Activated T-cell treated with anti-CD3 and anti-CD28 coated beads, Interleukin-2, amount 50 U/mL, for 4 hours (primary cell): ENCODE results near the gene IGSF23. TPM values are rescaled to one million over a fixed set of nuclear protein-coding genes. Genes with fewer than 3 reads are reported as not detected.

ENCODE experiments used
- ATAC-seq, 2 donors: fragments of 200-7000 bp; cut with Tn5 transposase; one replicate each; pipeline ENCODE4 v1.10.0; 2021
- DNase-seq: peaks from one replicate; pipeline ENCODE4 v3.0.0-alpha.2; 2020
- H3K27me3 Mint-ChIP-seq: one replicate; pipeline ENCODE4 v1.8.0; 2021; ENCODE audit warnings: low read depth, mixed read lengths
- H3K36me3 Mint-ChIP-seq: one replicate; pipeline ENCODE4 v1.8.0; 2022; ENCODE audit warnings: mixed read lengths; ENCODE audit not compliant: insufficient read depth
- H3K4me1 Mint-ChIP-seq: one replicate; pipeline ENCODE4 v1.8.0; 2021; ENCODE audit warnings: low read depth, mixed read lengths
- H3K4me3 Mint-ChIP-seq: one replicate; pipeline ENCODE4 v1.8.0; 2021; ENCODE audit warnings: mild to moderate bottlenecking, moderate library complexity, mixed read lengths
- H3K9me3 Mint-ChIP-seq: one replicate; pipeline ENCODE4 v1.8.0; 2021; ENCODE audit warnings: mixed read lengths
- total RNA-seq, 3 donors: library from RNA; stranded (reverse); gene quantifications; one replicate each; pipeline ENCODE4 v1.2.1, GENCODE V29; 2021

The IGSF23 gene
- total RNA-seq, 3 donors from 2014 or later = not detected

GRCh38 chr19:44685877-44686276, 72.5 kb downstream of the IGSF23 start:
- ATAC-seq (no peak), DNase-seq (no peak)
- Mint-ChIP-seq H3K36me3 (no peaks in the 10 kb centered on the region), H3K4me3 (no peak overlapping the region), H3K27me3 (peaks cover 18% of the 10 kb centered on the region), H3K4me1 (peaks cover 16% of the 10 kb centered on the region), H3K9me3 (no peaks in the 10 kb centered on the region)

Other genes starting within 250 kb of the IGSF23 start
- gene ZNF285, start 212.0 kb upstream of the IGSF23 start, total RNA-seq = under 1 TPM; 0.19 to 0.35 (median 0.29) TPM
- gene ZNF229, start 165.1 kb upstream of the IGSF23 start, total RNA-seq = under 1 TPM; 0.76 to 0.99 (median 0.95) TPM
- gene ZNF180, start 113.0 kb upstream of the IGSF23 start, total RNA-seq = 1 to 10 TPM; 6.5 to 9.3 (median 7.4) TPM
- gene CEACAM20, start 83.9 kb upstream of the IGSF23 start, total RNA-seq = not detected
- 10 to 100 TPM in 1 of 3 donors, 1 to 10 TPM in 2; 8.5 to 13.9 (median 9.9) TPM for gene PVR, start 30.3 kb downstream of the IGSF23 start, total RNA-seq
- under 1 TPM; 0.33 to 0.86 (median 0.74) TPM for gene CEACAM19, start 57.9 kb downstream of the IGSF23 start, total RNA-seq
- not detected for gene CEACAM16, start 85.6 kb downstream of the IGSF23 start, total RNA-seq
- 10 to 100 TPM; 27.9 to 35.3 (median 34.6) TPM for gene BCL3, start 135.1 kb downstream of the IGSF23 start, total RNA-seq
- gene CBLC, start 164.3 kb downstream of the IGSF23 start, total RNA-seq = under 1 TPM in 1 of 3 donors, not detected in 2; 0.23 TPM
- gene BCAM, start 195.5 kb downstream of the IGSF23 start, total RNA-seq = under 1 TPM; 0.33 to 0.40 (median 0.33) TPM
- 1 to 10 TPM in 2 of 3 donors, under 1 TPM in 1; 0.66 to 1.4 (median 1.3) TPM for gene NECTIN2, start 232.7 kb downstream of the IGSF23 start, total RNA-seq